ENCODE data around the gene DNAJB6. TPM values are rescaled to one million over a fixed set of nuclear protein-coding genes. Genes with fewer than 3 reads are reported as not detected.

The DNAJB6 gene
- total and polyA plus RNA-seq, 2 donors (not counting 3 experiments of a cell fraction or from before 2014, with no cell fraction given), result 69.6 to 135 TPM

GRCh38 chr7:157459966-157460365 lies 123.2 kb downstream of the DNAJB6 start:
- Histone ChIP-seq H2AFZ (ENCODE audit: low read depth, low read length) (no peak overlapping the region), H3K4me3 (replicated peaks in 1 of 3; ENCODE audit: insufficient read depth in 1 of 3, low read depth in 1 of 3, low read length in 3 of 3) (no peak overlapping the region), H3K9ac (replicated peaks; ENCODE audit: extremely low read depth, insufficient read depth, low read length) (no peak overlapping the region), H3K9me3 (replicated peaks; ENCODE audit: control insufficient read depth, insufficient read depth, low read length) (no peaks in the 10 kb centered on the region), H3K36me3 (ENCODE audit: control insufficient read depth in 2 of 2, extremely low read depth in 1 of 2, insufficient read depth in 2 of 2, low read length in 2 of 2) (no peaks in the 10 kb centered on the region), H4K20me1 (replicated peaks; ENCODE audit: control insufficient read depth, extremely low read depth, insufficient read depth, low read length) (no peaks in the 10 kb centered on the region), H3K4me2 (ENCODE audit: insufficient read depth, low read length) (no peak overlapping the region), H3K27me3 (ENCODE audit: control insufficient read depth in 2 of 2, insufficient read depth in 2 of 2, low read length in 2 of 2) (no peaks in the 10 kb centered on the region), H3K27ac (ENCODE audit: insufficient read depth, low read depth, low read length) (no peak overlapping the region), H3K9me1 (replicated peaks; ENCODE audit: control insufficient read depth, extremely low read depth, insufficient read depth, low read length) (no peaks in the 10 kb centered on the region), H3K79me2 (ENCODE audit: control insufficient read depth, insufficient read depth, low read length) (no peaks in the 10 kb centered on the region), H3K4me1 (ENCODE audit: control insufficient read depth, extremely low read depth, insufficient read depth, low read length) (no peaks in the 10 kb centered on the region)
- intact Hi-C loops (cut with micrococcal nuclease) (no loop called here), dilution Hi-C loops (cut with MboI; ENCODE audit: extremely low pct_ligation_motif_present, low sequenced_read_pairs) (no loop called here)
- TF ChIP-seq POLR2A (IDR thresholded peaks at IDR 0.05; ENCODE audit: low read depth, low read length) (no peak), FOS (IDR thresholded peaks at IDR 0.05; ENCODE audit: borderline replicate concordance, insufficient read depth, low read length) (no peak), GATA2 (IDR thresholded peaks at IDR 0.05; ENCODE audit: insufficient read depth, insufficient read length, low read depth, low read length) (no peak), POLR2AphosphoS5 (IDR thresholded peaks at IDR 0.05; ENCODE audit: insufficient read depth, low read depth, low read length) (no peak), CTCF (IDR thresholded peaks at IDR 0.05; ENCODE audit: extremely low read depth in 1 of 2, insufficient read depth in 1 of 2, low read depth in 1 of 2, low read length in 2 of 2) (no peak), JUN (IDR thresholded peaks at IDR 0.05; ENCODE audit: borderline replicate concordance, insufficient read depth, insufficient read length, low read depth) (no peak), EZH2 (IDR thresholded peaks at IDR 0.05; ENCODE audit: borderline replicate concordance, low read depth, low read length, severe bottlenecking) (no peak), MYC (IDR thresholded peaks at IDR 0.05; ENCODE audit: low read depth, low read length) (no peak), MAX (IDR thresholded peaks at IDR 0.05; ENCODE audit: insufficient read depth, insufficient read length) (no peak)
- CTCF ChIA-PET, result no interaction called here
- FAIRE-seq, result no peak
- POLR2A ChIA-PET, result no interaction called here
- BruUV-seq (replicated peaks), result no TSS peak
- no peak for DNase-seq (ENCODE audit: low read depth, low spot score)
